ENCODE measurements around the gene EBF4.

DNA sequence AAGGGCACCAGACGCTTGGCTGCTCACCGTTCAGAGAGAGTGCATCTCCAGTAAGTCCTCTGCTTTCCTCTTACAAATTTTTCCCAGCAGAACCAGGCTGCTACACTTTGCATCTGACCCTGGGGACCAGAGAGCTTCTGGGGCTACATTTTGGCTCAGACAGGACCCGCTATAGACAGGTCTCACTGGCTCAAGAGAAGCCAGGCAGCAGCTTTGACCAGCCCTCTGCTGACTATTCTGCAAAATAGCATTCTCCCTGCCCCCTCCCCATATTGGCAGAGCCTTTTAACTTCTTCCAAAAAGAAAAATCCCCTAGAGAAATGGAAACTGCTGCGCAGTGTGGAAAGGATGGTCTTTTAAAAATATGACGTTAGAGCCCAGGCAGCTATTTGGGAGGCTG, 70.6 kb downstream of the EBF4 start:
- TF ChIP-seq POLR2A (IDR thresholded peaks at IDR 0.05): no peak
- TF ChIP-seq, protein P1, sequence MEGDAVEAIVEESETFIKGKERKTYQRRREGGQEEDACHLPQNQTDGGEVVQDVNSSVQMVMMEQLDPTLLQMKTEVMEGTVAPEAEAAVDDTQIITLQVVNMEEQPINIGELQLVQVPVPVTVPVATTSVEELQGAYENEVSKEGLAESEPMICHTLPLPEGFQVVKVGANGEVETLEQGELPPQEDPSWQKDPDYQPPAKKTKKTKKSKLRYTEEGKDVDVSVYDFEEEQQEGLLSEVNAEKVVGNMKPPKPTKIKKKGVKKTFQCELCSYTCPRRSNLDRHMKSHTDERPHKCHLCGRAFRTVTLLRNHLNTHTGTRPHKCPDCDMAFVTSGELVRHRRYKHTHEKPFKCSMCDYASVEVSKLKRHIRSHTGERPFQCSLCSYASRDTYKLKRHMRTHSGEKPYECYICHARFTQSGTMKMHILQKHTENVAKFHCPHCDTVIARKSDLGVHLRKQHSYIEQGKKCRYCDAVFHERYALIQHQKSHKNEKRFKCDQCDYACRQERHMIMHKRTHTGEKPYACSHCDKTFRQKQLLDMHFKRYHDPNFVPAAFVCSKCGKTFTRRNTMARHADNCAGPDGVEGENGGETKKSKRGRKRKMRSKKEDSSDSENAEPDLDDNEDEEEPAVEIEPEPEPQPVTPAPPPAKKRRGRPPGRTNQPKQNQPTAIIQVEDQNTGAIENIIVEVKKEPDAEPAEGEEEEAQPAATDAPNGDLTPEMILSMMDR (IDR thresholded peaks at IDR 0.05): no peak
- TF ChIP-seq POLR2AphosphoS5 (IDR thresholded peaks at IDR 0.05): no peak
